GM21717 (cell line): ENCODE measurements around the gene IRF5.
"Not testable (repeated sequence)": the region's sequence is repeated elsewhere in the genome, so short reads cannot be mapped to it uniquely, and the experiment has no call there.

Experiments used
- ATAC-seq: cut with Tn5 transposase; IDR thresholded peaks from one replicate; pipeline ENCODE4 v1.9.1; 2021; ENCODE audit warnings: mild to moderate bottlenecking, moderate library complexity; ENCODE audit not compliant: unreplicated experiment

The IRF5 gene

GRCh38 chr7:128955981-128956380 lies 18.3 kb downstream of the IRF5 start:
- ATAC-seq = no peak

- ATAC-seq = no peak
Observed at GRCh38 chr7:128959296-128959695, 21.6 kb downstream of the IRF5 start.

GRCh38 chr7:128961030-128961659 lies 23.4 kb downstream of the IRF5 start:
- no peak for ATAC-seq

- peak; percentile 19 for ATAC-seq
Observed at GRCh38 chr7:128962899-128963298, 25.2 kb downstream of the IRF5 start.

- peak; percentile 62 for ATAC-seq
Observed at GRCh38 chr7:128963327-128963757, 25.6 kb downstream of the IRF5 start.

- ATAC-seq = no peak
Observed at GRCh38 chr7:128968624-128969023, 30.9 kb downstream of the IRF5 start.

GRCh38 chr7:128974241-128974934 lies 36.7 kb downstream of the IRF5 start:
- no peak for ATAC-seq

GRCh38 chr7:128982105-128982504 lies 44.4 kb downstream of the IRF5 start:
- no peak for ATAC-seq

- ATAC-seq = no peak
Observed at GRCh38 chr7:128985660-128986059, 47.9 kb downstream of the IRF5 start.

- ATAC-seq = no peak
Observed at GRCh38 chr7:128986609-128987008, 48.9 kb downstream of the IRF5 start.

GRCh38 chr7:128988372-128988771 lies 50.6 kb downstream of the IRF5 start:
- ATAC-seq = no peak

- ATAC-seq = no peak
Observed at GRCh38 chr7:128989961-128990360, 52.2 kb downstream of the IRF5 start.

- no peak for ATAC-seq
Observed at GRCh38 chr7:128993419-128993818, 55.7 kb downstream of the IRF5 start.

GRCh38 chr7:128994560-128994959 lies 56.8 kb downstream of the IRF5 start:
- ATAC-seq = not testable (repeated sequence)

- no peak for ATAC-seq
Observed at GRCh38 chr7:128997181-128997580, 59.5 kb downstream of the IRF5 start.
